Gastrocnemius medialis (tissue), 4 donors: ENCODE results near the gene PAX2. TPM values are rescaled to one million over a fixed set of nuclear protein-coding genes. Genes with fewer than 3 reads are reported as not detected.

Source experiments
- ATAC-seq, 2 donors: fragments of 150-250 bp; one replicate each; pipeline ENCODE4 v1.9.1; 2016
- DNase-seq, 2 donors: peaks; one replicate each; pipeline ENCODE4 v3.0.0-alpha.2; 2019
- H3K27ac ChIP-seq, 4 donors: fragments of 200-600 bp; sonication (generic); 1 replicate in 1 of 4; 2 replicates in 3 of 4; pipeline ENCODE4 v1.5.1; 2016 to 2018; ENCODE audit warnings: mild to moderate bottlenecking in 2 of 4, moderate library complexity in 1 of 4
- H3K27me3 ChIP-seq, 3 donors: fragments of 200-600 bp; sonication (generic) in 2 of 3; 1 replicate in 1 of 3; 2 replicates in 2 of 3; pipeline versions ENCODE4 v1.5.1 to v1.6.0; 2016 to 2019; ENCODE audit warnings: mild to moderate bottlenecking in 1 of 3, moderate library complexity in 1 of 3
- H3K36me3 ChIP-seq, 2 donors: fragments of 200-600 bp; sonication (generic) in 1 of 2; one replicate each; pipeline ENCODE4 v1.5.1; 2017 to 2018
- H3K4me1 ChIP-seq, 2 donors: fragments of 200-600 bp; sonication (generic) in 1 of 2; one replicate each; pipeline ENCODE4 v1.5.1; 2016 to 2017; ENCODE audit warnings: mild to moderate bottlenecking in 2 of 2
- H3K4me3 ChIP-seq, 4 donors: fragments of 200-600 bp; sonication (generic) in 3 of 4; 1 replicate in 1 of 4; 2 replicates in 3 of 4; pipeline ENCODE4 v1.5.1; 2016 to 2019; ENCODE audit warnings: mild to moderate bottlenecking in 2 of 4
- H3K9me3 ChIP-seq, 3 donors: fragments of 200-600 bp; sonication (generic) in 2 of 3; 1 replicate in 1 of 3; 2 replicates in 2 of 3; pipeline ENCODE4 v1.5.1; 2016 to 2019
- POLR2A ChIP-seq, 2 donors: fragments of 450-650 bp; IDR thresholded peaks; one replicate each; pipeline ENCODE4 v1.6.1; 2017; ENCODE audit warnings: antibody characterized with exemption in 2 of 2, mild to moderate bottlenecking in 2 of 2, moderate library complexity in 2 of 2
- in situ Hi-C, 4 donors: fragments of 200-750 bp; cut with MboI; loops; one replicate each; pipeline versions ENCODE4 v1.15.0 to v1.8.0; 2017; ENCODE audit warnings: low sequenced_read_pairs in 4 of 4
- intact Hi-C: fragments of 100-400 bp; cut with DNase I; formaldehyde crosslinking; loops from one replicate; pipeline ENCODE4 v1.15.1; 2023; ENCODE audit warnings: low total_unique reads
- total RNA-seq, 4 donors: library from RNA; depleted of rRNA; stranded (reverse); fragments of >200 nt; gene quantifications; one replicate each; pipeline versions ENCODE4 v1.1.0 to v1.2.3, GENCODE V29; 2016
- TF ChIP-seq, protein P1 (sequence below), 5 experiments: fragments of 450-650 bp in 3 of 5; fragments of 200-600 bp in 2 of 5; sonication (generic) in 2 of 5; IDR thresholded peaks in 4 of 5; conservative IDR thresholded peaks in 1 of 5; 1 replicate in 4 of 5; 2 replicates in 1 of 5; pipeline ENCODE4 v1.5.1; 2016 to 2019; ENCODE audit warnings: antibody characterized with exemption in 5 of 5, mild to moderate bottlenecking in 3 of 5, moderate library complexity in 3 of 5

Gene PAX2
- total RNA-seq, 4 donors from 2014 or later, result not detected

DNA sequence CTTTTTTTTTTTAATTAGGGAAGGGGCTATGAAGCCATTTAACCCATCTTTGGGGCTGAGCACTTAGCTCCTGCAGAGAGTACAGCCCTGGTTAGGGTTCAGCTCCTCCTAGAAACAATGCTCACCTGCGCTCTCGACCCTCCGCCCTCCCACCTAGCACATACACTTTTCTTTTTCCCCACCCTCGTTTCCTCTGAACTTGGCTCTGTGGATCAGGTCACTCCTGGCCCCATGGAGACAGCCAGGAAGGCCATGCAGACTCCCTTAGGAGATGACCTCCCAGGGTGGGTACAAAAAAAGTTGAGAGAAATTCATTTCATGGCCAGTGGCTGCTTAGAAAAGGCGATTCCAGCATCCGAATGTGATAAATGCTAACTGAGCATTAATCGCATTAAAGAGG lies 15.8 kb downstream of the PAX2 start:
- intact Hi-C loops (no loop called here), in situ Hi-C loops (no loop called here)
- Histone ChIP-seq H3K27ac (no peak overlapping the region), H3K27me3 (peaks cover 23 to 39% (median 29%) of the 10 kb centered on the region in 3 donors), H3K36me3 (no peaks in the 10 kb centered on the region), H3K4me3 (no peak overlapping the region), H3K9me3 (no peaks in the 10 kb centered on the region), H3K4me1 (no peaks in the 10 kb centered on the region)
- no peak for DNase-seq
- TF ChIP-seq POLR2A (IDR thresholded peaks at IDR 0.05), result no peak
- TF ChIP-seq, protein P1, sequence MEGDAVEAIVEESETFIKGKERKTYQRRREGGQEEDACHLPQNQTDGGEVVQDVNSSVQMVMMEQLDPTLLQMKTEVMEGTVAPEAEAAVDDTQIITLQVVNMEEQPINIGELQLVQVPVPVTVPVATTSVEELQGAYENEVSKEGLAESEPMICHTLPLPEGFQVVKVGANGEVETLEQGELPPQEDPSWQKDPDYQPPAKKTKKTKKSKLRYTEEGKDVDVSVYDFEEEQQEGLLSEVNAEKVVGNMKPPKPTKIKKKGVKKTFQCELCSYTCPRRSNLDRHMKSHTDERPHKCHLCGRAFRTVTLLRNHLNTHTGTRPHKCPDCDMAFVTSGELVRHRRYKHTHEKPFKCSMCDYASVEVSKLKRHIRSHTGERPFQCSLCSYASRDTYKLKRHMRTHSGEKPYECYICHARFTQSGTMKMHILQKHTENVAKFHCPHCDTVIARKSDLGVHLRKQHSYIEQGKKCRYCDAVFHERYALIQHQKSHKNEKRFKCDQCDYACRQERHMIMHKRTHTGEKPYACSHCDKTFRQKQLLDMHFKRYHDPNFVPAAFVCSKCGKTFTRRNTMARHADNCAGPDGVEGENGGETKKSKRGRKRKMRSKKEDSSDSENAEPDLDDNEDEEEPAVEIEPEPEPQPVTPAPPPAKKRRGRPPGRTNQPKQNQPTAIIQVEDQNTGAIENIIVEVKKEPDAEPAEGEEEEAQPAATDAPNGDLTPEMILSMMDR (IDR thresholded peaks at IDR 0.05 in 4 of 5, conservative IDR thresholded peaks at IDR 0.05 in 1 of 5), result no peak
- ATAC-seq, result no peak

DNA sequence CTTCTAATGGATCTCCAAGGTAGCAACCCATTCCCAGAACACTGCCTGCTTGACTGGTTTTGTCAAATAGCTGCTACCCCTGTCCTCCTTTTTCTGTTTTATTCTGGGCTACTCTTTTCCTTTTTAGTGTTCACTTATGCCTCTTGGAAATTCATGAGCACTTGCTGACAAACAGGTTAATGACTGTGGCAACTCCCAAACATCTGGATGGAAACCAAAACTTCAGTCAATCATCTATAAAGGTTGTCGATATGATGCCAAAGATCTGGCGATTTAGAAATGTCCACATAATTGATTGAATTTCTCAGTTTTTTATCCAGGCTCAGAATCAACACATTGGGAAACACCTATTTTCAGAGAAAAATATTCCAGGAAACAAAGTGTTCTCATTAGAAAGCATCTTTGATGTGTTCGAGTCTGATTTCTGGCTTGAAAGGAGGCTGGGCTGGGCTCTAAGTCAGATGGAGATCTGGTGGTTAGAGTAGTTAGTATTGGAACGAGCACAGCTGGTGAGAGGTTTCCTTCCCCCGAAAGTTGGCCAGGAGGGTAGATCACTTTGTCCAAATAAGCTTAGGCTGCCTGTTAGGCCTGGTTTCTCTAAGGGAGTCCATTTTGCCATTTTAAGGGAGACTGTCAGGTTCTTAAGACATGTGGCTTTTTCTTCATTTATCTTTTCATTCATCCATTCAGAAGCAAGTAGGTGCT lies 17.8 kb downstream of the PAX2 start:
- in situ Hi-C loops, result no loop called here
- H3K27me3 ChIP-seq, result peaks cover 15 to 39% (median 28%) of the 10 kb centered on the region in 3 donors
- H3K9me3 ChIP-seq, result no peaks in the 10 kb centered on the region
- no peak overlapping the region for H3K4me3 ChIP-seq
- H3K27ac ChIP-seq, result no peak overlapping the region
- TF ChIP-seq, protein P1 (IDR thresholded peaks at IDR 0.05 in 4 of 5, conservative IDR thresholded peaks at IDR 0.05 in 1 of 5), result no peak
- TF ChIP-seq POLR2A (IDR thresholded peaks at IDR 0.05), result no peak
- ATAC-seq (no peak), DNase-seq (no peak)
- intact Hi-C loops, result no loop called here
- no peaks in the 10 kb centered on the region for H3K4me1 ChIP-seq
- no peaks in the 10 kb centered on the region for H3K36me3 ChIP-seq

GRCh38 chr10:100766693-100767421 lies 21.5 kb downstream of the PAX2 start:
- no peak overlapping the region for H3K27ac ChIP-seq
- in situ Hi-C loops (no loop called here), intact Hi-C loops (no loop called here)
- no peak overlapping the region for H3K4me3 ChIP-seq
- no peak for TF ChIP-seq POLR2A (IDR thresholded peaks at IDR 0.05)
- TF ChIP-seq, protein P1 (IDR thresholded peaks at IDR 0.05 in 4 of 5, conservative IDR thresholded peaks at IDR 0.05 in 1 of 5), result no peak
- H3K4me1 ChIP-seq, result no peaks in the 10 kb centered on the region
- ATAC-seq, result no peak
- no peaks in the 10 kb centered on the region for H3K36me3 ChIP-seq
- no peak for DNase-seq
- peaks cover 4 to 22% (median 17%) of the 10 kb centered on the region in 3 donors for H3K27me3 ChIP-seq
- H3K9me3 ChIP-seq, result no peaks in the 10 kb centered on the region

- Histone ChIP-seq H3K4me1 (no peaks in the 10 kb centered on the region), H3K9me3 (no peaks in the 10 kb centered on the region), H3K27me3 (peaks cover 4 to 22% (median 22%) of the 10 kb centered on the region in 3 donors), H3K27ac (no peak overlapping the region), H3K36me3 (no peaks in the 10 kb centered on the region), H3K4me3 (no peak overlapping the region)
- no peak for DNase-seq
- intact Hi-C loops, result no loop called here
- ATAC-seq, result no peak
- in situ Hi-C loops, result no loop called here
- TF ChIP-seq, protein P1 (IDR thresholded peaks at IDR 0.05 in 4 of 5, conservative IDR thresholded peaks at IDR 0.05 in 1 of 5), result no peak
- no peak for TF ChIP-seq POLR2A (IDR thresholded peaks at IDR 0.05)
These were observed 22.0 kb downstream of the PAX2 start for GRCh38 chr10:100767422-100767775.
